Tibial nerve (tissue), 4 donors: ENCODE measurements around the gene ZBTB16.

Experiments used
- EP300 ChIP-seq, 2 donors: sonication (generic); formaldehyde crosslinking; IDR thresholded peaks; one replicate each; pipeline ENCODE4 v1.6.1; 2017; ENCODE audit warnings: antibody characterized with exemption in 2 of 2, mild to moderate bottlenecking in 1 of 2
- TF ChIP-seq, protein P1 (sequence below), 5 experiments: fragments of 200-600 bp in 3 of 5; fragments of 450-650 bp in 2 of 5; sonication (generic) in 3 of 5; IDR thresholded peaks; one replicate each; pipeline ENCODE4 v1.5.1; 2016 to 2019; ENCODE audit warnings: antibody characterized with exemption in 5 of 5, mild to moderate bottlenecking in 3 of 5, moderate library complexity in 2 of 5

DNA sequence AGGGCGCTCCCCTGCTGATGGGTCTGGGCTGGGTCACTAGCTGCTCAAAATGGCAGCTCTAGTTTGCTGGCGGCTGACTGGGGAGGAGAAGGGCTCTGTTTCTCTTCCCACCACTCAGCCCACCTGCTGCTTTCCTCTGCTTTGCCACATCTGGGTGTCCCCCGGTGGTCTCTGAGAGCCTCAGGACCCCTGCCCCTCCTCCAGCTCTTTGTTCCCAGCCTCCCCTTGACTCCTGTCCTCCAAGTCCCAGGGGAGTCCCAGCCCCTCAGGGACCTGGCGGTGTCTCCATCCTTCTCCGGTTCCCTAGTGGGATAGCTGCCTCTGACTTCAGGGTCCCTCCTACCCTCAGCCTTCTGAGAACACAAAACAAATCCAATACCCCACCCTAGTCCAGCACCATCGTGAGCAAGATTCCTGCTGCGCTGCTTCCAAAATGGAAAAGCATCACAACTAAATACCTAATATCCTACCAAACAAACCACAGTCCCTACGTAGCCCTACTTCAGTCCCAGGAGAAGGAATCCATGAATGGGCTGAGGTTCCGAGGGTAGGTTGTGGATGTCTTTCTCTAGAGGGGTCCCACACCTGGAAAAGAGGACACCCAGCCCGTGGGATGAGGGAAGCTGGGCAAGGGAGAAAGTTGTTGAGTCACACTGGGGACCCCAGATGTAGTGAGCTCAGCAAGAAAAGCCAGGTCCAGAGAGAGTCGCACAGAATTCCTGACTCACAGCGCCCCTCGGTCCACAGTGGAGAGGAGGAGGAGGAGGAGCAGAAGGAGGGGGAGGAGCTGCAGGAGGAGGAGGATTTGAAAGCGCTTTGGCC is 191.7 kb downstream of the ZBTB16 start:
- TF ChIP-seq, protein P1, sequence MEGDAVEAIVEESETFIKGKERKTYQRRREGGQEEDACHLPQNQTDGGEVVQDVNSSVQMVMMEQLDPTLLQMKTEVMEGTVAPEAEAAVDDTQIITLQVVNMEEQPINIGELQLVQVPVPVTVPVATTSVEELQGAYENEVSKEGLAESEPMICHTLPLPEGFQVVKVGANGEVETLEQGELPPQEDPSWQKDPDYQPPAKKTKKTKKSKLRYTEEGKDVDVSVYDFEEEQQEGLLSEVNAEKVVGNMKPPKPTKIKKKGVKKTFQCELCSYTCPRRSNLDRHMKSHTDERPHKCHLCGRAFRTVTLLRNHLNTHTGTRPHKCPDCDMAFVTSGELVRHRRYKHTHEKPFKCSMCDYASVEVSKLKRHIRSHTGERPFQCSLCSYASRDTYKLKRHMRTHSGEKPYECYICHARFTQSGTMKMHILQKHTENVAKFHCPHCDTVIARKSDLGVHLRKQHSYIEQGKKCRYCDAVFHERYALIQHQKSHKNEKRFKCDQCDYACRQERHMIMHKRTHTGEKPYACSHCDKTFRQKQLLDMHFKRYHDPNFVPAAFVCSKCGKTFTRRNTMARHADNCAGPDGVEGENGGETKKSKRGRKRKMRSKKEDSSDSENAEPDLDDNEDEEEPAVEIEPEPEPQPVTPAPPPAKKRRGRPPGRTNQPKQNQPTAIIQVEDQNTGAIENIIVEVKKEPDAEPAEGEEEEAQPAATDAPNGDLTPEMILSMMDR (IDR thresholded peaks at IDR 0.05), result peak in 1 of 5 experiments; percentile 34
- TF ChIP-seq EP300 (IDR thresholded peaks at IDR 0.05), result peak in 1 of 2 donors; percentile 59
